Measurements from ENCODE around the gene FAM240A. TPM values are rescaled to one million over a fixed set of nuclear protein-coding genes. Genes with fewer than 3 reads are reported as not detected.
A peak's percentile ranks its signal among the peaks of the same experiment; 100 is the strongest.

FAM240A gene
- total RNA-seq, 1 donor from 2014 or later = not detected

DNA sequence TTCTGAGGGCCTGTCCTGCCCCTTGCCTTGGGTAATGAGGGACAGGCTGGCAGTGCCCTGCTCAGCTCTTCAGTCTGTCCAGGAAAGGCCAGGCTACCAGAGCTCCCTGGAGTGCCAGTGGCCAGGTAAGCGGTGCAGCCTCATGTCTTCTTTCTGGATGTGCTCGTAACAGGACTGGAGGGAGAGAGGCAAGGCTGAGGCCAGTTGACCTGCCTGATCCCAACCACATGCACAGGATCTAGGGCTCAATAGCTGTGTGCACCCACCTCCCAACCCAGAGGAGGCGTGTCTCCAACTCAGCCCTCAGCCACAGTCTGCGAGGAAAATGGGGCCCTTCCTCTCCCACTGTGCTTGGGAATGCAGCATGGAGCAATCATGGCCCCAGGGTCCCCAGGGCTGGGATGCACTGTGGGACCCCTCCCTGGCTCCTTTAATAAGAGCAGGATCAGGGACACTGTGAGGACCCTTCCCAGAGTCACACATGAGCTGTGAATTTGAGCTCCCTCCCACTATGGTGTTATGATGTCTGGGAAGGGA, 58.6 kb downstream of the FAM240A start:
- Histone ChIP-seq H3K4me3 (ENCODE audit: low read depth, low read length) (no peak overlapping the region), H3K36me3 (ENCODE audit: control insufficient read depth, insufficient read depth, low read length) (peaks cover 48% of the 10 kb centered on the region), H3K27me3 (ENCODE audit: control insufficient read depth, insufficient read depth, low read length) (no peaks in the 10 kb centered on the region)
- DNase-seq (ENCODE audit: low read depth) (no peak), FAIRE-seq (peak; percentile 52)
- TF ChIP-seq, protein P1, sequence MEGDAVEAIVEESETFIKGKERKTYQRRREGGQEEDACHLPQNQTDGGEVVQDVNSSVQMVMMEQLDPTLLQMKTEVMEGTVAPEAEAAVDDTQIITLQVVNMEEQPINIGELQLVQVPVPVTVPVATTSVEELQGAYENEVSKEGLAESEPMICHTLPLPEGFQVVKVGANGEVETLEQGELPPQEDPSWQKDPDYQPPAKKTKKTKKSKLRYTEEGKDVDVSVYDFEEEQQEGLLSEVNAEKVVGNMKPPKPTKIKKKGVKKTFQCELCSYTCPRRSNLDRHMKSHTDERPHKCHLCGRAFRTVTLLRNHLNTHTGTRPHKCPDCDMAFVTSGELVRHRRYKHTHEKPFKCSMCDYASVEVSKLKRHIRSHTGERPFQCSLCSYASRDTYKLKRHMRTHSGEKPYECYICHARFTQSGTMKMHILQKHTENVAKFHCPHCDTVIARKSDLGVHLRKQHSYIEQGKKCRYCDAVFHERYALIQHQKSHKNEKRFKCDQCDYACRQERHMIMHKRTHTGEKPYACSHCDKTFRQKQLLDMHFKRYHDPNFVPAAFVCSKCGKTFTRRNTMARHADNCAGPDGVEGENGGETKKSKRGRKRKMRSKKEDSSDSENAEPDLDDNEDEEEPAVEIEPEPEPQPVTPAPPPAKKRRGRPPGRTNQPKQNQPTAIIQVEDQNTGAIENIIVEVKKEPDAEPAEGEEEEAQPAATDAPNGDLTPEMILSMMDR (IDR thresholded peaks at IDR 0.05; ENCODE audit: insufficient read depth, low read length, severe bottlenecking) = no peak

DNA sequence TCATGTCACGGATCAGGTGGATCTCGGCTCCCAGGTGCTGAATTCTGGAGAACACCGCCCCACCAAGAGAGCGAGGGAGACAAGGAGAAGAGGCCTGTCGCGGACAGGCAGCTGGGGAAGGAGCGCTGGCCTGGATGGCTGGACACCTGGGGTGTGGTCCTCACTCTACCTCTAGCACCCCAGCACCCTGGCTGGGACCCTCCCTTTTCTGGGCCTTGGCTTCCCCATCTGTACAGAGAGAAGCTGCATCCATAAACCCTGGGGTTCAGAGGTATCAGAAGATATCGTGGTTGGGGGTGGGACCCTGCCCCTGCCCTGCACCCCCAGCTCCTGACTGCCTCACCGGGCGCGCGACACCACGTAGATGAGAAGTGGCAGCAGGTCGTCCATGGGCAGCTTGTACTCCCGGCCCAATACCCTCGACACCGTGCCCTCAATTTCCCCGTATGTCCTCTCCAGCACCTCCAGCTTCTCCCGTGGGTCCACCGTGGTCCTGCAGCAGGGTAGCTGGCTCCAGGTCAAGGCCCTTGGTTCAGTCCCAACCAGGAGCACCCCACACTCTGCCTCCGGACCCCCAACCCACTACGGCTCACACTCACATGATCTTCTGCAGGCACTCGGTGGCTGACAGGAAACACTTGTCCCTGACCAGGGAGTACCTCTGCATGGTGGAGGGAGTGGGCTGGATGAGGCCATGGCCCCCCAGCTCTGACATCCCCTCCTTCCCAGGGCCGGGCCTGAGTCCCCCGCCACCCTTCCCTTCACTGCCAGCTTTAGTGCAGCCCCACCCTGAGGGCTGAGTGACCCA, 59.4 kb downstream of the FAM240A start:
- TF ChIP-seq, protein P1 (IDR thresholded peaks at IDR 0.05; ENCODE audit: insufficient read depth, low read length, severe bottlenecking) = no peak
- no peak for DNase-seq (ENCODE audit: low read depth)
- FAIRE-seq = no peak
- Histone ChIP-seq H3K4me3 (ENCODE audit: low read depth, low read length) (no peak overlapping the region), H3K27me3 (ENCODE audit: control insufficient read depth, insufficient read depth, low read length) (no peaks in the 10 kb centered on the region), H3K36me3 (ENCODE audit: control insufficient read depth, insufficient read depth, low read length) (peaks cover 55% of the 10 kb centered on the region)

DNA sequence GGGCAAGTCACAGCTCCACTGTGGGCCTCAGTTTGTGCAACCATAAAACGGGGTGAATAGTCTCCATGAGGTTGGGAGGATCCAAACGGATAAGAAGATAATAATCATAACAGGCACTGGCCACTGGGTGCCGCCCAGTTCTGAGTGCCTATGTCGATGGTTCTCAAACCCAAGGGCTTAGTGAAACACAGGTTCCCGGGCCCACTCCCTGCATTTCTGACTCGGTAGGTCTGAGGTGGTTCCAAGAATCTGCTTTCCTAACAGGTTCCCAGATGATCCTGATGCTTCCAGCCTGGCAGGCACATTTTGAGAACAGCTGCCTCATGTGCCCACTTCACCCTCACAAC, 60.0 kb downstream of the FAM240A start:
- TF ChIP-seq, protein P1 (IDR thresholded peaks at IDR 0.05; ENCODE audit: insufficient read depth, low read length, severe bottlenecking) = no peak
- Histone ChIP-seq H3K4me3 (ENCODE audit: low read depth, low read length) (no peak overlapping the region), H3K27me3 (ENCODE audit: control insufficient read depth, insufficient read depth, low read length) (no peaks in the 10 kb centered on the region), H3K36me3 (ENCODE audit: control insufficient read depth, insufficient read depth, low read length) (peaks cover 61% of the 10 kb centered on the region)
- DNase-seq (ENCODE audit: low read depth) (no peak), FAIRE-seq (no peak)

DNA sequence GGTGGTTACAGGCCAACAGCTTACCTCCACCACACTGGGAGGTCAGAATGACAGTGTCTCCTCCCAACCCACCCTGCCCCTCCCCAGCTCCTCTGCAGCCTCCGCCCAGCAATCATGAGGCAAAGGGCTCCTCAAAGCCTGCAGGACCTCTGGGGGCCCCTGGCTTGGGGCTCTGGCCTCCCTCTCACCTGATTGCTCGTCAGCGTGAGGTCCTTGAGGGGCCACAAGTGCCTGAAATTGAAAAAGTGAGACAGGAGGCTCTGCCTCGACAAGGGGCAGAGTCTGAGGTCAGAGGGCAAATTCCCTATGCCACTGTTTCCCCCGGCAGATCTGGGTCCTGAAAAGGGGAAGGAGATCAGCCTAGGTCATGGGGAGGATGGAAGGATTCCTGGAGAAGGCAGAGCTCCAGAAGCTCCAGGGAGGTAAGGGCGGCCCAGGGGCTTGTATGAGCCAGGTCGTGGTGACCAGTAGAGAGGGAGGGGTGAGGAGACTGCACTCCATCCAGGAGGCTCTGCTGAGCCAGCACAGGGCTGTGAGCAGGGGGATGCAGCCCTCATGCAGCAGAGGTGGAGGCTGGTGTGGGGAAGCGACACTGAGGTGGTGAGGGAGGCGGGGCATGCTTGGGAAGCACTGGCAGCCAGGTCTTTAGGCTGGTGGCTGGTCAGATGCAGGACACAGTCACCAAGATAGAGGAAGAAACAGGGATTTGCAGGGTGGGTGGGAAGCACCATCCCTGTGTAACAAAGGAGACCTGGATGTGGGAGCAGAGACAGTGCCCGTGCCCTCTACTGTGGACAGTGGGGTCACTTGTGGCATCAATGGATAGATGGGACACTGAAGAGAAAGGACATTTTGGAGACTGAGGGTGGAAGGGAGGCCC, 61.1 kb downstream of the FAM240A start:
- TF ChIP-seq, protein P1 (IDR thresholded peaks at IDR 0.05; ENCODE audit: insufficient read depth, low read length, severe bottlenecking) = no peak
- H3K27me3 ChIP-seq (ENCODE audit: control insufficient read depth, insufficient read depth, low read length) = no peaks in the 10 kb centered on the region
- DNase-seq (ENCODE audit: low read depth) = no peak
- no peak overlapping the region for H3K4me3 ChIP-seq (ENCODE audit: low read depth, low read length)
- no peak for FAIRE-seq
- peaks cover 68% of the 10 kb centered on the region for H3K36me3 ChIP-seq (ENCODE audit: control insufficient read depth, insufficient read depth, low read length)

DNA sequence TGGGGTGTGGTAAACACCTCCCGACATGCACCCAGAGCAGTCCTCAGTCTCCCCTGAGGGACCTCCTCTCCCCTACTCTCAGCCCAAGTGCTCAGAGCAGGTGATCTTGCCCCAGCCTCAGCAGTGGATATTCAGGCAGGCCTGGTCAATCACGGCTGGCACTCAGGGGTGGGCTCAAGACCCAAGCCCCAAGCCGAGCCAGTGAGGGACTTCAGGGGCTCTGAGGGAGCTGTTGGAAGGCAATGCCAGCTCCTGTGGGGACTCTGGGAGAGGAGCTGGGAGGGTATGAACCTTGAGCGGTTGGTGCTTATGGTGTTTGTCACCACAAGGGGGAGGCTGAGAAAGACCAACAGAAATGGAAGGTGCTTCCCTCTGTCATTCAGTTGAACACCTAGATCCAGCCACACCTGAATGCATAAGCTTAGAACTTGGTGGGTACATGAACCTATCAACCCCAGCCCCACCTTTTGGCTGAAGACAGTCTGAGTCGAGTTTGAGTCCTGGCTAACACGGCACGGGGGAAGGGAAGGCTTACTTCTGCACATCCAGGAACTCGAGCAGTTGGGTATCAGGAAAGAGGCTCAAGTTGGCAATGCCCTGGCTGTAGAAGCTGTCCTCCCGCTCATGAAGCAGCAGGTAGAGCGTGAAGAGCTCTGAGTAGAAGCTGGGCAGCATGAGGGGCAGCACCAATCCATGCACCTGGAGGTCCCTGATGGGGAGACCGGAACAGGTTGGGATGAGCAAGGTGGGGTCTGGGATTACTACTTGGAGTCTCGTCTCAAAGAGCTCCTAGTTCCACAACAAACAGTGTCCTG, 61.9 kb downstream of the FAM240A start:
- peak; percentile 81 for FAIRE-seq
- TF ChIP-seq, protein P1 (IDR thresholded peaks at IDR 0.05; ENCODE audit: insufficient read depth, low read length, severe bottlenecking) = peak; percentile 38
- H3K36me3 ChIP-seq (ENCODE audit: control insufficient read depth, insufficient read depth, low read length) = peaks cover 76% of the 10 kb centered on the region

More for the DNA sequence above, 61.9 kb downstream of the FAM240A start:
- no peak overlapping the region for H3K4me3 ChIP-seq (ENCODE audit: low read depth, low read length)
- no peak for DNase-seq (ENCODE audit: low read depth)
- no peaks in the 10 kb centered on the region for H3K27me3 ChIP-seq (ENCODE audit: control insufficient read depth, insufficient read depth, low read length)
